GM12865 (cell line): ENCODE results near the gene NAIF1.
"Not testable (repeated sequence)": the region's sequence is repeated elsewhere in the genome, so short reads cannot be mapped to it uniquely, and the experiment has no call there.

Experiments
- DNase-seq: peaks from one replicate; pipeline ENCODE4 v3.0.0; 2010; ENCODE audit warnings: low read depth
- H3K4me3 ChIP-seq: 2 replicates; pipeline ENCODE4 v1.5.1; 2011; ENCODE audit warnings: mild to moderate bottlenecking, low read depth, low read length, control low read depth
- CTCF ChIP-seq: IDR thresholded peaks from 2 replicates; pipeline ENCODE4 v1.5.1; 2011; ENCODE audit warnings: low read length, control low read depth, low read depth, inconsistent platforms; ENCODE audit not compliant: insufficient read depth; ENCODE audit errors: missing control alignments

NAIF1 gene

DNA sequence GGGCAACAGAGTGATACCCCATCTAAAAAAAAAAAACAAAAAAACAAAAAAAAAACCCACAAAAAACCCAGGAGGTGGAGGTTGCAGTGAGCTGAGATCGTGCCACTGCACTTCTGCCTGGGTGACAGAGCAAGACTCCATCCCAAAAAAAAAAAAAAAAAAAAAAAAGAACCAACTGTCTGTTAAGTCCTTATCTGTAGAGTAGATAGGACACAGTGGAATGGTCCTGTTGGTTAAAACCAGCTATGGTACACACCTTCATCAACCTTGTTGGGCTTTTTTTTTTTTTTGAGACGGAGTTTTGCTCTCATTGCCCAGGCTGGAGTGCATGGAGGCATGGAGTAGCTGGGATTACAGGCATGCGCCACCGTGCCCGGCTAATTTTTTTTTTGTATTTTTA lies 13.1 kb upstream of the NAIF1 start:
- no peak for TF ChIP-seq CTCF
- H3K4me3 ChIP-seq: no peak overlapping the region
- no peak for DNase-seq

GRCh38 chr9:128078504-128079434 lies 11.6 kb upstream of the NAIF1 start:
- no peak for TF ChIP-seq CTCF
- DNase-seq: no peak
- H3K4me3 ChIP-seq: no peak overlapping the region

DNA sequence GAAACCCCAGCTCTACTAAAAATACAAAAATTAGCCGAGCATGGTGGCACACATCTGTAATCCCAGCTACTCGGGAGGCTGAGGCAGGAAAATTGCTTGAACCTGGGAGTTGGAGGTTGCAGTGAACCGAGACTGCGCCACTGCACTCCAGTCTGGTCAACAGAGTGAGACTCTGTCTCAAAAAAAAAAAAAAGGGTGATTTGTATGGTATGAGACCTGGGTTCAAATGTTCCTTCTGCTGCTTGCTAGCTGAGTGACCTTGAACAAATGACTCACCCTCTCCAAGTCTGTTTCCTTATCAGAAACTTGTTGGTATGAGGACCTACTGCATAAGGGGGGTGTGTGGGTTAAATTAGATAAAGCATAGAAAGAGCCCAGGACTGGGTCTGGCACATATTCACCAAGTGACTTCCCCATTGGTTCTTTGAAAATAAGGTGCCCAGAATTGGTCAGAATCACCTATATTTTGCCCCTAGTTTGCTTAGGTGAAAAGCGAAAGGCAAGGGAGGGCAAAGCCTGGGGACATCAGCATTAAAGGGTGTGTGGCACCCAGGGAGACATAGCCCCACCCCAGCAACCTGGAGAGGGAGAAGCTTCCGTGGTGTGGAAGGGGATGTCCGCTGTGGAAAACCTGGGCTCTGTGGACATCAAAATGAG lies 10.9 kb upstream of the NAIF1 start:
- TF ChIP-seq CTCF: no peak
- H3K4me3 ChIP-seq: no peak overlapping the region
- no peak for DNase-seq

- no peak for TF ChIP-seq CTCF
- H3K4me3 ChIP-seq: peak overlapping the region; percentile 57
- DNase-seq: no peak
Observed at GRCh38 chr9:128073253-128073886, 6.2 kb upstream of the NAIF1 start.

- no peak for TF ChIP-seq CTCF
- peak; percentile 82 for DNase-seq
- H3K4me3 ChIP-seq: peak overlapping the region; percentile 57
Observed at GRCh38 chr9:128072144-128073021, 5.3 kb upstream of the NAIF1 start.

GRCh38 chr9:128071475-128071874 lies 4.4 kb upstream of the NAIF1 start:
- H3K4me3 ChIP-seq: peak overlapping the region; percentile 57

More at GRCh38 chr9:128071475-128071874, 4.4 kb upstream of the NAIF1 start:
- not testable (repeated sequence) for DNase-seq
